ENCODE measurements around the gene RANBP17.
"Not testable (repeated sequence)": the region's sequence is repeated elsewhere in the genome, so short reads cannot be mapped to it uniquely, and the experiment has no call there.

RANBP17 gene

GRCh38 chr5:170865622-170866021, 3.8 kb downstream of the RANBP17 start:
- no peak for DNase-seq (ENCODE audit: insufficient read length, low spot score)
- peak; percentile 40 for FAIRE-seq

- FAIRE-seq, result no peak
Observed at GRCh38 chr5:170867825-170868224, 6.0 kb downstream of the RANBP17 start.

GRCh38 chr5:170870390-170870789, 8.6 kb downstream of the RANBP17 start:
- DNase-seq (ENCODE audit: insufficient read length, low spot score); FAIRE-seq: not testable (repeated sequence)

More at GRCh38 chr5:170867825-170868224, 6.0 kb downstream of the RANBP17 start:
- no peak for DNase-seq (ENCODE audit: insufficient read length, low spot score)

- FAIRE-seq (no peak), DNase-seq (ENCODE audit: insufficient read length, low spot score) (no peak)
Observed at GRCh38 chr5:170874017-170874416, 12.2 kb downstream of the RANBP17 start.

- DNase-seq (ENCODE audit: insufficient read length, low spot score) (no peak), FAIRE-seq (no peak)
Observed at GRCh38 chr5:170875811-170876210, 14.0 kb downstream of the RANBP17 start.

- DNase-seq (ENCODE audit: insufficient read length, low spot score), result no peak
- FAIRE-seq, result no peak
Observed at GRCh38 chr5:170880084-170880483, 18.3 kb downstream of the RANBP17 start.

GRCh38 chr5:170882345-170882744, 20.5 kb downstream of the RANBP17 start:
- FAIRE-seq (no peak), DNase-seq (ENCODE audit: insufficient read length, low spot score) (no peak)

GRCh38 chr5:170885256-170885655, 23.4 kb downstream of the RANBP17 start:
- no peak for DNase-seq (ENCODE audit: insufficient read length, low spot score)
- no peak for FAIRE-seq

- DNase-seq (ENCODE audit: insufficient read length, low spot score) (no peak), FAIRE-seq (no peak)
Observed at GRCh38 chr5:170885809-170886208, 24.0 kb downstream of the RANBP17 start.

- DNase-seq (ENCODE audit: insufficient read length, low spot score), result no peak
- no peak for FAIRE-seq
Observed at GRCh38 chr5:170886210-170886894, 24.5 kb downstream of the RANBP17 start.

- DNase-seq (ENCODE audit: insufficient read length, low spot score) (no peak), FAIRE-seq (no peak)
Observed at GRCh38 chr5:170892196-170892595, 30.4 kb downstream of the RANBP17 start.

GRCh38 chr5:170894665-170895064, 32.8 kb downstream of the RANBP17 start:
- DNase-seq (ENCODE audit: insufficient read length, low spot score) (no peak), FAIRE-seq (no peak)

- DNase-seq (ENCODE audit: insufficient read length, low spot score), result no peak
Observed at GRCh38 chr5:170896779-170897178, 35.0 kb downstream of the RANBP17 start.

GRCh38 chr5:170903075-170903474, 41.3 kb downstream of the RANBP17 start:
- DNase-seq (ENCODE audit: insufficient read length, low spot score), result no peak
- no peak for FAIRE-seq

More at GRCh38 chr5:170896779-170897178, 35.0 kb downstream of the RANBP17 start:
- FAIRE-seq, result no peak

- DNase-seq (ENCODE audit: insufficient read length, low spot score), result no peak
- FAIRE-seq, result peak; percentile 54
Observed at GRCh38 chr5:170907758-170908157, 45.9 kb downstream of the RANBP17 start.

GRCh38 chr5:170913573-170913972, 51.8 kb downstream of the RANBP17 start:
- no peak for FAIRE-seq

GRCh38 chr5:170917113-170917512, 55.3 kb downstream of the RANBP17 start:
- FAIRE-seq (no peak), DNase-seq (ENCODE audit: insufficient read length, low spot score) (no peak)

More at GRCh38 chr5:170913573-170913972, 51.8 kb downstream of the RANBP17 start:
- DNase-seq (ENCODE audit: insufficient read length, low spot score), result no peak

GRCh38 chr5:170920196-170920595, 58.4 kb downstream of the RANBP17 start:
- FAIRE-seq (no peak), DNase-seq (ENCODE audit: insufficient read length, low spot score) (no peak)

- FAIRE-seq; DNase-seq (ENCODE audit: insufficient read length, low spot score): not testable (repeated sequence)
Observed at GRCh38 chr5:170922331-170922730, 60.5 kb downstream of the RANBP17 start.

GRCh38 chr5:170923910-170924620, 62.2 kb downstream of the RANBP17 start:
- FAIRE-seq, result no peak
- no peak for DNase-seq (ENCODE audit: insufficient read length, low spot score)

- FAIRE-seq; DNase-seq (ENCODE audit: insufficient read length, low spot score): not testable (repeated sequence)
Observed at GRCh38 chr5:170935534-170936218, 73.9 kb downstream of the RANBP17 start.
